ENCODE measurements around the gene NOTCH3. TPM values are rescaled to one million over a fixed set of nuclear protein-coding genes. Genes with fewer than 3 reads are reported as not detected.

The NOTCH3 gene
- total RNA-seq, 4 donors from 2014 or later: 205 to 253 (median 245) TPM

DNA sequence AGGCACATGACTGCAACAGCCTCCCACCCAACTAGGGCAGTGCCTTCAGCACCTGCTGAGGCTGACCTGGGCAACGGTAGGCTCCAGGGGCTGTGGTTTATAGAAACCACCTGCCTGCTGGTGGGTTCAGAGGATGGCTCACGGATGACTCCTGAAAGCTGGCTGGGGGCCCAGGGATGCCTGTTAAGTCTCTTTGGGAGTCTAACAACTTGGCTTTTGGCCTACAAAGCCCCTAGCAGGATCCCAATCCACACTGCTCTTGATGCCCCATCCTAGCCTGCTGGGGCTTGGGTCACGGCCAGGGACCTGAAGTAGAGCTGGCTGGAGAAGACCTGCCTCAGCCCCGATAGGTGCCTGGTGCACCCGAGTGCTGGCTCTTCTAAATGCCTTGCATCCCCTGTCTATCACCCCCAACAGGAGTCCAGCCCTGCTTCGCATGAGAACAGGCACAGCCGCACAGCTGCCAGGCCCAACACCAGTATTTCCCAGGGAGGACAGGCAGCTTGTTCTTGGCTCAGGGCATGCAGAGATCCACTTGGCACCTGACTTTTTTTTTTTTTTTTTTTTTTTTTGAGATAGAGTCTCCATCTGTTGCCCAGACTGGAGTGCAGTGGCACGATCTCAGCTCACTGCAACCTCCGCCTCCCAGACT lies 40.6 kb upstream of the NOTCH3 start:
- TF ChIP-seq POLR2A (IDR thresholded peaks at IDR 0.05): no peak
- no peak for TF ChIP-seq POLR2AphosphoS5 (IDR thresholded peaks at IDR 0.05)
- Histone ChIP-seq H3K4me1 (peaks cover 2% of the 10 kb centered on the region), H3K9me3 (no peaks in the 10 kb centered on the region), H3K27me3 (no peaks in the 10 kb centered on the region), H3K36me3 (peaks cover 95% of the 10 kb centered on the region), H3K4me3 (no peak overlapping the region), H3K27ac (no peak overlapping the region)
- no peak for DNase-seq (ENCODE audit: low spot score in 2 of 2)
- 86% methylated on average over 5 of the region's 9 CpGs for WGBS

DNA sequence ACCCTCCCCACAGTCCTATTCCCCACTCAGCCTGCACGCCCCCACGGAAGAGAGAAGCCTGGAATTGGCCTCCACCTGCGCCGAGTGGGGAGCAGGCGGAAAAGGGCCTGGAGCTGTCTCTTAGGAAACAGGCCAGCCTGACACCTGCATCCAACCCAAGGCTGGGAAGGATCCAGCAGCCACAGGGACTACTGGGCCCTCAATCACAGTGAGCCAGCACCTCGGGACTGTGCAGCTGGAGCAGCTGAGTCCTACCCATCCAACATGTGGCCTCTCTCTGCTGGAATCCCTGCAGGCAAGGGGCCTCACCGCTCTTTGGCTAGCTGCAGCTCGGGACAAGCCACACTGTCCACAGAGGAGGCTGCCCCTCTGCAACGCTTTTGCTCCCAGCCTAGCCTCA lies 39.7 kb upstream of the NOTCH3 start:
- Histone ChIP-seq H3K36me3 (peaks cover 96% of the 10 kb centered on the region), H3K27me3 (no peaks in the 10 kb centered on the region), H3K4me1 (no peaks in the 10 kb centered on the region), H3K9me3 (no peaks in the 10 kb centered on the region), H3K4me3 (no peak overlapping the region), H3K27ac (no peak overlapping the region)
- WGBS: 82% methylated on average over 6 of the region's 9 CpGs
- DNase-seq (ENCODE audit: low spot score in 2 of 2): no peak
- TF ChIP-seq POLR2A (IDR thresholded peaks at IDR 0.05): no peak
- TF ChIP-seq POLR2AphosphoS5 (IDR thresholded peaks at IDR 0.05): no peak
- TF ChIP-seq EP300 (IDR thresholded peaks at IDR 0.05): no peak
- TF ChIP-seq, protein P1, sequence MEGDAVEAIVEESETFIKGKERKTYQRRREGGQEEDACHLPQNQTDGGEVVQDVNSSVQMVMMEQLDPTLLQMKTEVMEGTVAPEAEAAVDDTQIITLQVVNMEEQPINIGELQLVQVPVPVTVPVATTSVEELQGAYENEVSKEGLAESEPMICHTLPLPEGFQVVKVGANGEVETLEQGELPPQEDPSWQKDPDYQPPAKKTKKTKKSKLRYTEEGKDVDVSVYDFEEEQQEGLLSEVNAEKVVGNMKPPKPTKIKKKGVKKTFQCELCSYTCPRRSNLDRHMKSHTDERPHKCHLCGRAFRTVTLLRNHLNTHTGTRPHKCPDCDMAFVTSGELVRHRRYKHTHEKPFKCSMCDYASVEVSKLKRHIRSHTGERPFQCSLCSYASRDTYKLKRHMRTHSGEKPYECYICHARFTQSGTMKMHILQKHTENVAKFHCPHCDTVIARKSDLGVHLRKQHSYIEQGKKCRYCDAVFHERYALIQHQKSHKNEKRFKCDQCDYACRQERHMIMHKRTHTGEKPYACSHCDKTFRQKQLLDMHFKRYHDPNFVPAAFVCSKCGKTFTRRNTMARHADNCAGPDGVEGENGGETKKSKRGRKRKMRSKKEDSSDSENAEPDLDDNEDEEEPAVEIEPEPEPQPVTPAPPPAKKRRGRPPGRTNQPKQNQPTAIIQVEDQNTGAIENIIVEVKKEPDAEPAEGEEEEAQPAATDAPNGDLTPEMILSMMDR (IDR thresholded peaks at IDR 0.05): no peak

DNA sequence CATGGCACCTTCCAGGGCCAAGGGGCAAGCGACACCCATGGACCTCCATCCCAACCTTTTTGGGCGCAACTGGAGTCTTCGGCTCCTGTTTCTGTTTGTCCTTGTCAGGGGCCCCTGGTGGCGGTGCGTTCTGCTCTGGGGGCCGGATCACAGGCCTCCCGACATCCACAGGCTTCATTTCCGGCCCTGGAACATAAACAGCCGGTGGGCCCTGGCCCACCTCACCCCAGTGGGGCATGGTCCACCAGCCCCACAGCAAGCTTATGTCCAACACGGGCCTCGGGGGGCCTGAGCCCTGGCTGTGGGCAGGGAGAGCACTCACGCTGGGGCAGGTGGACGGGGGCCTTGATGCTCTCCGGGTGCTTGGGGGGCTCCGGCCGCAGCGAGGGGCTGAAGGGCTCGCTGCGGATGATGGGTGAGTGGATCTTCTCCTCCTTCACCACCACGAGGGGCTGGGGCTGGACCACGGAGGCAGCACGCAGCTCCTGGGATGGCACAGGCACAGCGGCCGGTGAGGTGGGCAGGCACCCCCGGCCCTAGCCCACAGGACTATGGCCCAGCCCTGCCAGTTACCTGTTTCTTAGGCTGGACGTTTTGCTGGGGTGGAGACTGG lies 38.6 kb upstream of the NOTCH3 start:
- Histone ChIP-seq H3K36me3 (peaks cover 87% of the 10 kb centered on the region), H3K27ac (no peak overlapping the region), H3K9me3 (no peaks in the 10 kb centered on the region), H3K4me1 (no peaks in the 10 kb centered on the region), H3K4me3 (no peak overlapping the region), H3K27me3 (no peaks in the 10 kb centered on the region)
- TF ChIP-seq, protein P1 (IDR thresholded peaks at IDR 0.05): no peak
- TF ChIP-seq POLR2A (IDR thresholded peaks at IDR 0.05): no peak
- no peak for TF ChIP-seq POLR2AphosphoS5 (IDR thresholded peaks at IDR 0.05)
- TF ChIP-seq EP300 (IDR thresholded peaks at IDR 0.05): no peak
- WGBS: 93% methylated on average over 14 of the region's 26 CpGs
- DNase-seq (ENCODE audit: low spot score in 2 of 2): no peak

DNA sequence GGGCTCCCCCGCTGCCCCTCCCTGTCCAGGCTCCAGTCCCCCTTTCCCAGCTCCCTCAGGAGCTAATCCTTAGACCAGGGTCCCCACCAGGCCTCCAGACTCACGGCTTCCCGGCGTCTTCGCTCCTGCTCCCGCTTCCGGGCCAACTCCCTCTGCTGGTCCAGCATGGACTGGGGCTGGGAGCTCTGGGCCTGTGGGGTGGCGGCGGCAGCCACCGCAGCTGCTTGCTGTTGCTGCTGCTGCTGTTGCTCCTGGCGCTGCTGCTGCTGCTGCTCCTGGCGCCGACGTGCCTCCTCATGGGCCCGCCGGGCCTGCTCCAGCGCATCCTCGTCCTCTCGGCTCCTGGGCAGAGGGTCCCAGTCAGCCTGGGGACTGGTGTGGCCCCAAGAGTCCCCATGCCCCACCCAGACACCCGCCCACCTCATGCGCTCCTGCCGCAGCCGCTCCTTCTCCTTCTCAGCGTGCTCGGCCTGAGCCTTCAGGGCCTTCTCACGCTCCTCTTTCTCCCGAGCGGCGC lies 37.9 kb upstream of the NOTCH3 start:
- Histone ChIP-seq H3K36me3 (peaks cover 79% of the 10 kb centered on the region), H3K9me3 (no peaks in the 10 kb centered on the region), H3K27me3 (no peaks in the 10 kb centered on the region), H3K4me3 (no peak overlapping the region), H3K27ac (no peak overlapping the region), H3K4me1 (peaks cover 1% of the 10 kb centered on the region)
- WGBS: 93% methylated on average over 28 of the region's 29 CpGs
- no peak for DNase-seq (ENCODE audit: low spot score in 2 of 2)
- TF ChIP-seq POLR2AphosphoS5 (IDR thresholded peaks at IDR 0.05) (no peak), POLR2A (IDR thresholded peaks at IDR 0.05) (no peak), EP300 (IDR thresholded peaks at IDR 0.05) (no peak)
- TF ChIP-seq, protein P1 (IDR thresholded peaks at IDR 0.05): no peak

DNA sequence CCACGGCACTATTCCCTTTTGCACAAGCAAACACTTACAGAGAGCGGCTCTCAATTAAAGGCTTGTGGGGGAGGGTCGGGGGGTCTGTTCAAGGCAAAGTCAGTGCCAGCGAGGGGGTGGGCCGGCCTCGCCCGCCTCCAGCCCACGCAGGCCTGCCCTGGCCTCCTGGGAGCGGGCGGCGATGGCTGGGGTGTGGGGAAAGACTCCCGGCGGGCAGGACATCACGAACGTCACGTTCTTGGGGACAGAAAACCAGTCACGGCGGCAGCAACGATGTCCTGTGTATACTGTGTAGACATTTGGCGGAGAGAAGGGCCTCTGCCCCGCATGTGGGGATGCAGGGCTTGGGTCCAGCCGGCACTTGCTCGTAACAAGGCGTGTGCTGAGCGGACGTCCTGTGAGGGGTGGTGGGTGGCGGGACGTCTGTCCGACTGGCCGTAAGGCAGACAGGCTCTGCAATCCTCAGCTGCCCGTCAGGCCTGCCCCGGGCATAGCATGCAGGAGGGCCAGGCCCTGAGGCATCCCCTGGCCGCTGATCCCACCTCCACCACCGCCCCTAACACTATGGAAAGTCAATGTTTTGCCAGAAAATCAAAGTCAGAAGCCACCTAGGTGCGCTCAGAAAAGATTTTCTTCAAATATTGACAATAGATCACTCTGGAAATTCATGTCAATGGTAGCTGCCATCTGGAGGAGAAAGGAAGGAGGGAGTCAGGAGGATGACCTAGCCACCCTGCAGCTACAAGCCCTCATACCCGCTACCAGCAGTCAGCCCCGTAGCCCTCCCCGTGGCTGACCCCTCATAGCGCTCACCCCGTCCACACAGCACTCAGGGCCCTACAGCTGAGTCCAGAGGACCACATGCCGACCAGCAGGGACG lies 37.2 kb upstream of the NOTCH3 start:
- peaks cover 8% of the 10 kb centered on the region for H3K4me1 ChIP-seq
- WGBS: 88% methylated on average over 30 of the region's 42 CpGs
- DNase-seq (ENCODE audit: low spot score in 2 of 2): no peak
- H3K27me3 ChIP-seq: peaks cover 3% of the 10 kb centered on the region
- TF ChIP-seq EP300 (IDR thresholded peaks at IDR 0.05) (no peak), POLR2A (IDR thresholded peaks at IDR 0.05) (no peak), POLR2AphosphoS5 (IDR thresholded peaks at IDR 0.05) (no peak)
- TF ChIP-seq, protein P1 (IDR thresholded peaks at IDR 0.05): no peak
- peaks cover 72% of the 10 kb centered on the region for H3K36me3 ChIP-seq
- H3K4me3 ChIP-seq: no peak overlapping the region
- H3K9me3 ChIP-seq: no peaks in the 10 kb centered on the region
- no peak overlapping the region for H3K27ac ChIP-seq
